Fibroblast of villous mesenchyme (primary cell): ENCODE data around the gene PHLDB2. TPM values are rescaled to one million over a fixed set of nuclear protein-coding genes. Genes with fewer than 3 reads are reported as not detected.

Experiments used
- DNase-seq: peaks from one replicate; pipeline ENCODE4 v3.0.0-alpha.2; 2010; ENCODE audit warnings: low read depth
- H3K4me3 ChIP-seq: 2 replicates; pipeline ENCODE4 v1.5.1; 2011; ENCODE audit warnings: low read depth, mild to moderate bottlenecking, low read length
- CTCF ChIP-seq: IDR thresholded peaks from 2 replicates; pipeline ENCODE4 v1.5.1; 2012; ENCODE audit warnings: low read depth, mild to moderate bottlenecking, low read length; ENCODE audit not compliant: insufficient read depth
- total RNA-seq: library from RNA; depleted of rRNA; stranded (reverse); fragments of >200 nt; gene quantifications from 2 replicates; pipeline ENCODE4 v1.2.3, GENCODE V29; 2012

Gene PHLDB2
- total RNA-seq, 1 donor = 111 TPM

- no peak for TF ChIP-seq CTCF
- no peak for DNase-seq
- H3K4me3 ChIP-seq = no peak overlapping the region
These were observed 92.0 kb downstream of the PHLDB2 start for GRCh38 chr3:111951032-111951431.

- no peak for DNase-seq
- H3K4me3 ChIP-seq = no peak overlapping the region
- TF ChIP-seq CTCF = no peak
These were observed 93.0 kb downstream of the PHLDB2 start for GRCh38 chr3:111952086-111952485.

GRCh38 chr3:111952866-111953450 lies 93.9 kb downstream of the PHLDB2 start:
- no peak overlapping the region for H3K4me3 ChIP-seq
- no peak for DNase-seq
- TF ChIP-seq CTCF = no peak

GRCh38 chr3:111954228-111954990 lies 95.3 kb downstream of the PHLDB2 start:
- TF ChIP-seq CTCF = no peak
- no peak for DNase-seq
- H3K4me3 ChIP-seq = no peak overlapping the region

- no peak overlapping the region for H3K4me3 ChIP-seq
- no peak for TF ChIP-seq CTCF
- DNase-seq = no peak
These were observed 96.8 kb downstream of the PHLDB2 start for GRCh38 chr3:111955876-111956275.

GRCh38 chr3:111956449-111956848 lies 97.4 kb downstream of the PHLDB2 start:
- TF ChIP-seq CTCF = no peak
- H3K4me3 ChIP-seq = no peak overlapping the region
- DNase-seq = no peak
